H9 (cell line): ENCODE data around the gene MRPL9. TPM values are rescaled to one million over a fixed set of nuclear protein-coding genes. Genes with fewer than 3 reads are reported as not detected.

Experiments
- DNase-seq: peaks from one replicate; pipeline ENCODE4 v3.0.0-alpha.2; 2017
- H2AFZ ChIP-seq: one replicate; pipeline ENCODE4 v1.6.1; 2013; ENCODE audit warnings: mild to moderate bottlenecking, low read length, control low read depth, moderate library complexity
- H2AK5ac ChIP-seq: 2 replicates; pipeline ENCODE4 v1.6.1; 2013; ENCODE audit warnings: low read length, control low read depth, mixed read lengths; ENCODE audit not compliant: insufficient read length
- H2BK120ac ChIP-seq: one replicate; pipeline ENCODE4 v1.6.1; 2013; ENCODE audit warnings: low read depth, mild to moderate bottlenecking, low read length, control low read depth, inconsistent platforms; ENCODE audit not compliant: poor library complexity, severe bottlenecking
- H2BK12ac ChIP-seq: 2 replicates; pipeline ENCODE4 v1.6.1; 2013; ENCODE audit warnings: low read length, control low read depth, mixed read lengths, low read depth; ENCODE audit not compliant: insufficient read length
- H2BK15ac ChIP-seq: 2 replicates; pipeline ENCODE4 v1.6.1; 2013; ENCODE audit warnings: low read depth, low read length, control low read depth
- H2BK20ac ChIP-seq: one replicate; pipeline ENCODE4 v1.6.1; 2013; ENCODE audit warnings: low read depth, mild to moderate bottlenecking, low read length, control low read depth, inconsistent platforms; ENCODE audit not compliant: poor library complexity, severe bottlenecking
- H2BK5ac ChIP-seq: 2 replicates; pipeline ENCODE4 v1.6.1; 2013; ENCODE audit warnings: low read length, control low read depth, mixed read lengths; ENCODE audit not compliant: insufficient read length
- H3K14ac ChIP-seq: 2 replicates; pipeline ENCODE4 v1.6.1; 2013; ENCODE audit warnings: low read length, control low read depth; ENCODE audit not compliant: insufficient read depth
- H3K18ac ChIP-seq: 2 replicates; pipeline ENCODE4 v1.6.1; 2013; ENCODE audit warnings: low read depth, mild to moderate bottlenecking, mixed read lengths, low read length, control low read depth; ENCODE audit not compliant: insufficient read length
- H3K23ac ChIP-seq: 2 replicates; pipeline ENCODE4 v1.6.1; 2013; ENCODE audit warnings: low read length, control low read depth, mixed read lengths, low read depth; ENCODE audit not compliant: insufficient read length
- H3K23me2 ChIP-seq: 2 replicates; pipeline ENCODE4 v1.6.1; 2013; ENCODE audit warnings: low read depth, mild to moderate bottlenecking, mixed read lengths, low read length, control low read depth; ENCODE audit not compliant: insufficient read length, poor library complexity, severe bottlenecking
- H3K27ac ChIP-seq: 2 replicates; pipeline ENCODE4 v1.5.1; 2013; ENCODE audit warnings: low read length, control low read depth, mixed read lengths, low read depth; ENCODE audit not compliant: insufficient read length
- H3K27me3 ChIP-seq: 2 replicates; pipeline ENCODE4 v1.6.1; 2013; ENCODE audit warnings: low read length, control low read depth, inconsistent platforms; ENCODE audit not compliant: insufficient read depth
- H3K4ac ChIP-seq: 2 replicates; pipeline ENCODE4 v1.6.1; 2013; ENCODE audit warnings: low read depth, mild to moderate bottlenecking, control low read depth, inconsistent platforms, low read length, moderate library complexity
- H3K4me1 ChIP-seq: 2 replicates; pipeline ENCODE4 v1.6.1; 2013; ENCODE audit warnings: low read length, control low read depth, inconsistent platforms; ENCODE audit not compliant: insufficient read depth
- H3K4me2 ChIP-seq: 2 replicates; pipeline ENCODE4 v1.6.1; 2013; ENCODE audit warnings: low read length, control low read depth, mixed read lengths; ENCODE audit not compliant: insufficient read length, insufficient read depth
- H3K56ac ChIP-seq: 2 replicates; pipeline ENCODE4 v1.6.1; 2013; ENCODE audit warnings: low read depth, mild to moderate bottlenecking, mixed read lengths, low read length, control low read depth; ENCODE audit not compliant: insufficient read length
- H3K79me1 ChIP-seq: 2 replicates; pipeline ENCODE4 v1.6.1; 2013; ENCODE audit warnings: low read depth, mild to moderate bottlenecking, moderate library complexity, low read length, control low read depth, inconsistent platforms; ENCODE audit not compliant: insufficient read depth, poor library complexity, severe bottlenecking
- H3K79me2 ChIP-seq: 2 replicates; pipeline ENCODE4 v1.6.1; 2013; ENCODE audit warnings: low read length, control low read depth, inconsistent platforms; ENCODE audit not compliant: insufficient read depth
- H3K9ac ChIP-seq: 2 replicates; pipeline ENCODE4 v1.6.1; 2013; ENCODE audit warnings: low read length, control low read depth, mixed read lengths; ENCODE audit not compliant: insufficient read length; ENCODE audit errors: extremely low read depth
- H3K9me3 ChIP-seq: one replicate; pipeline ENCODE4 v1.6.1; 2013; ENCODE audit warnings: low read depth, low read length, inconsistent platforms; ENCODE audit not compliant: control insufficient read depth
- H3T11ph ChIP-seq: one replicate; pipeline ENCODE4 v1.6.1; 2013; ENCODE audit warnings: mild to moderate bottlenecking, low read length, control low read depth, inconsistent platforms
- H4K20me1 ChIP-seq: one replicate; pipeline ENCODE4 v1.6.1; 2013; ENCODE audit not compliant: control insufficient read depth, insufficient read length, insufficient read depth
- H4K5ac ChIP-seq: 2 replicates; pipeline ENCODE4 v1.6.1; 2013; ENCODE audit warnings: low read depth, mild to moderate bottlenecking, mixed read lengths, low read length, control low read depth; ENCODE audit not compliant: insufficient read length
- H4K8ac ChIP-seq: replicated peaks from 2 replicates; pipeline ENCODE4 v1.6.1; 2013; ENCODE audit warnings: low read length, control low read depth, mixed read lengths, low read depth; ENCODE audit not compliant: insufficient read length
- H4K91ac ChIP-seq: 2 replicates; pipeline ENCODE4 v1.6.1; 2013; ENCODE audit warnings: low read depth, mild to moderate bottlenecking, moderate library complexity, mixed read lengths, low read length, control low read depth; ENCODE audit not compliant: insufficient read length
- H3K27ac Mint-ChIP-seq, 3 experiments: 2 replicates in 2 of 3; 3 replicates in 1 of 3; pipeline ENCODE4 v1.8.0; 2020 to 2021; ENCODE audit warnings: mixed read lengths in 3 of 3, mild to moderate bottlenecking in 1 of 3, moderate library complexity in 1 of 3
- H3K27me3 Mint-ChIP-seq: 2 replicates; pipeline ENCODE4 v1.8.0; 2021; ENCODE audit warnings: low read depth, mild to moderate bottlenecking, moderate library complexity, mixed read lengths
- H3K36me3 Mint-ChIP-seq, 3 experiments: 2 replicates in 2 of 3; 3 replicates in 1 of 3; pipeline ENCODE4 v1.8.0; 2020 to 2021; ENCODE audit warnings: low read depth in 3 of 3, mixed read lengths in 3 of 3; ENCODE audit not compliant: insufficient read depth in 1 of 3
- H3K4me1 Mint-ChIP-seq, 2 experiments: 2 replicates each; pipeline ENCODE4 v1.8.0; 2020; ENCODE audit warnings: mixed read lengths in 2 of 2
- H3K4me3 Mint-ChIP-seq, 2 experiments: 2 replicates in 1 of 2; 3 replicates in 1 of 2; pipeline ENCODE4 v1.8.0; 2020 to 2021; ENCODE audit warnings: mild to moderate bottlenecking in 2 of 2, mixed read lengths in 2 of 2, moderate library complexity in 1 of 2
- H3K9me3 Mint-ChIP-seq, 2 experiments: 2 replicates in 1 of 2; 3 replicates in 1 of 2; pipeline ENCODE4 v1.8.0; 2020; ENCODE audit warnings: mild to moderate bottlenecking in 2 of 2, mixed read lengths in 2 of 2, moderate library complexity in 1 of 2
- CTCF ChIP-seq: fragments of 200-600 bp; sonication (generic); conservative IDR thresholded peaks from 3 replicates; pipeline ENCODE4 v1.8.0; 2021; ENCODE audit warnings: antibody characterized with exemption, mild to moderate bottlenecking
- WGBS: extraction: QIAGEN DNeasy Blood & Tissue Kit; methylation state at CpG from one replicate; pipeline ENCODE4 v1.1.7; 2013; ENCODE audit warnings: missing lambda C conversion rate, low lambda C conversion rate, mixed read lengths; ENCODE audit not compliant: insufficient read length; ENCODE audit errors: extremely low coverage; 5-methylcytosine and 5-hydroxymethylcytosine counted together
- total RNA-seq: library from RNA; stranded (reverse); gene quantifications from 2 replicates; pipeline ENCODE4 v1.2.1, GENCODE V29; 2021

MRPL9 gene
- total RNA-seq, 1 experiment from 2014 or later = 102 TPM

GRCh38 chr1:151777317-151777716 is 14.0 kb upstream of the MRPL9 start:
- Mint-ChIP-seq H3K36me3 (peaks cover 10 to 58% (median 36%) of the 10 kb centered on the region in 3 experiments; a peak in 6 of 7 replicates), H3K4me1 (no peaks in the 10 kb centered on the region), H3K4me3 (no peak overlapping the region), H3K27ac (no peak overlapping the region), H3K9me3 (no peaks in the 10 kb centered on the region), H3K27me3 (no peaks in the 10 kb centered on the region)
- no CpG with 5 or more reads among the region's 4 CpGs for WGBS
- no peak for DNase-seq
- Histone ChIP-seq H2BK5ac (no peak overlapping the region), H3K18ac (no peak overlapping the region), H3K4ac (no peak overlapping the region), H3K9ac (no peak overlapping the region), H2AK5ac (no peak overlapping the region), H3K23me2 (no peaks in the 10 kb centered on the region), H3K23ac (no peak overlapping the region), H2BK20ac (no peak overlapping the region), H4K20me1 (no peaks in the 10 kb centered on the region), H3K27me3 (no peaks in the 10 kb centered on the region), H3K27ac (no peak overlapping the region), H3K79me1 (no peaks in the 10 kb centered on the region), H4K91ac (no peak overlapping the region), H3K4me2 (no peak overlapping the region), H4K5ac (no peak overlapping the region), H2BK120ac (no peak overlapping the region), H3K79me2 (no peaks in the 10 kb centered on the region), H3K14ac (no peak overlapping the region), H2BK15ac (no peak overlapping the region), H2BK12ac (no peak overlapping the region), H3T11ph (no peak overlapping the region), H2AFZ (no peak overlapping the region), H4K8ac (no peak overlapping the region), H3K9me3 (no peaks in the 10 kb centered on the region), H3K4me1 (no peaks in the 10 kb centered on the region), H3K56ac (no peak overlapping the region)
- no peak for TF ChIP-seq CTCF
